PC-3 (cell line): ENCODE measurements around the gene KIR2DL4. TPM values are rescaled to one million over a fixed set of nuclear protein-coding genes. Genes with fewer than 3 reads are reported as not detected.
"Not testable (repeated sequence)": the region's sequence is repeated elsewhere in the genome, so short reads cannot be mapped to it uniquely, and the experiment has no call there.

ENCODE experiments used
- ATAC-seq: fragments of 200-7000 bp; cut with Tn5 transposase; 2 replicates; pipeline ENCODE4 v1.9.1; 2020; ENCODE audit warnings: mild to moderate bottlenecking, moderate library complexity
- BruUV-seq: library from RNA; stranded (reverse); fragments of 400-500 nt; replicated peaks from 2 replicates; lab custom pipeline; 2021; lab: Mats Ljungman, UMichigan
- CTCF ChIA-PET: fragments of 300-600 bp; sonication (Branson Sonifier 250); formaldehyde crosslinking; loops from one replicate; lab custom pipeline; 2022; ENCODE audit warnings: antibody characterized with exemption; lab: Charles Lee
- POLR2A ChIA-PET: fragments of 300-600 bp; sonication (Branson Sonifier 250); formaldehyde crosslinking; loops from one replicate; lab custom pipeline; 2022; ENCODE audit warnings: antibody characterized with exemption; ENCODE audit not compliant: unreplicated experiment; lab: Charles Lee
- DNase-seq: peaks from one replicate; pipeline ENCODE4 v3.0.0-alpha.2; 2015
- H2AFZ ChIP-seq: fragments of 300-600 bp; sonication (generic); 2 replicates; pipeline ENCODE4 v1.6.0; 2016; ENCODE audit warnings: antibody characterized with exemption, low read length
- H3F3A ChIP-seq: fragments of 300-600 bp; sonication (generic); one replicate; pipeline ENCODE4 v1.6.0; 2017; ENCODE audit warnings: antibody characterized with exemption, low read length, control low read depth, mild to moderate bottlenecking; ENCODE audit not compliant: unreplicated experiment
- H3K27ac ChIP-seq: fragments of 300-600 bp; sonication (generic); 2 replicates; pipeline ENCODE4 v1.5.1; 2016; ENCODE audit warnings: mild to moderate bottlenecking, low read length
- H3K27me3 ChIP-seq: fragments of 300-600 bp; sonication (generic); 2 replicates; pipeline ENCODE4 v1.6.1; 2016; ENCODE audit warnings: low read length, mixed read lengths
- H3K36me3 ChIP-seq: fragments of 300-600 bp; sonication (generic); 2 replicates; pipeline ENCODE4 v1.6.1; 2016; ENCODE audit warnings: low read depth, mixed run types, low read length, mixed read lengths
- H3K4me1 ChIP-seq: fragments of 300-600 bp; sonication (generic); 2 replicates; pipeline ENCODE4 v1.5.1; 2016; ENCODE audit warnings: low read length; ENCODE audit not compliant: insufficient read depth
- H3K4me2 ChIP-seq: fragments of 300-600 bp; sonication (generic); 2 replicates; pipeline ENCODE4 v1.6.0; 2016; ENCODE audit warnings: low read length
- H3K4me3 ChIP-seq: fragments of 300-600 bp; sonication (generic); 2 replicates; pipeline ENCODE4 v1.5.1; 2016; ENCODE audit warnings: mild to moderate bottlenecking, low read length, mixed read lengths
- H3K79me2 ChIP-seq: fragments of 300-600 bp; sonication (generic); 2 replicates; pipeline ENCODE4 v1.6.1; 2017; ENCODE audit warnings: low read length, mixed read lengths
- H3K9ac ChIP-seq: fragments of 300-600 bp; sonication (generic); 2 replicates; pipeline ENCODE4 v1.6.0; 2016; ENCODE audit warnings: mild to moderate bottlenecking, low read length
- H3K9me2 ChIP-seq: fragments of 300-600 bp; sonication (generic); replicated peaks from 2 replicates; pipeline ENCODE4 v1.6.1; 2016; ENCODE audit warnings: mixed run types, low read length, mixed read lengths
- H3K9me3 ChIP-seq: fragments of 300-600 bp; sonication (generic); 2 replicates; pipeline ENCODE4 v1.6.1; 2016; ENCODE audit warnings: low read length, mixed read lengths
- H4K20me1 ChIP-seq: fragments of 300-600 bp; sonication (generic); 2 replicates; pipeline ENCODE4 v1.6.1; 2016; ENCODE audit warnings: low read length, mixed read lengths
- intact Hi-C: fragments of 100-400 bp; cut with micrococcal nuclease; formaldehyde crosslinking; loops from 2 replicates; pipeline ENCODE4 v1.9.0; 2023
- total RNA-seq: library from RNA; depleted of rRNA; stranded (reverse); fragments of >200 nt; gene quantifications from 2 replicates; pipeline ENCODE4 v1.2.3, GENCODE V29; 2014

The KIR2DL4 gene
- total RNA-seq, 1 experiment from 2014 or later = not detected

DNA sequence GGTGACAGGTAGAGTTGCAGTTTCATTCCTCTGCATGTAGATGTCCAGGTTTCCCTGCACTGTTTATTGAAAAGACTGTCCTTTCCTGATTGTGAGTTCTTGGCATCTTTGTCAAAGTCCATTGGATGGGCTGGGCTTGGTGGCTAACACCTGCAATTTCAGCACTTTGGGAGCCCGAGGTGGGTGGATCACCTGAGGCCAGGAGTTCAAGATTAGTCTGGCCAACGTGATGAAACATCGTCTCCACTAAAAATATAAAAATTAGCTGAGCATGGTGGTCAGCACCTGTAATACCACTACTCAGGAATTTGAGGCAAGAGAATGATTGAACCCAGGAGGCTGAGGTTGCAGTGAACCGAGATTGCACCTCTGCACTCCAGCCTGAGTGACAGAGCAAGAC is 25.6 kb upstream of the KIR2DL4 start:
- DNase-seq, ATAC-seq, H3K9me3 ChIP-seq, H3K4me3 ChIP-seq, H3K4me2 ChIP-seq, H3K79me2 ChIP-seq, intact Hi-C loops, H2AFZ ChIP-seq, BruUV-seq, H3K27ac ChIP-seq, H3K9ac ChIP-seq, H3K9me2 ChIP-seq, POLR2A ChIA-PET, H4K20me1 ChIP-seq, CTCF ChIA-PET, H3K4me1 ChIP-seq, H3F3A ChIP-seq, H3K36me3 ChIP-seq: not testable (repeated sequence)
- H3K27me3 ChIP-seq = peaks cover 49% of the 10 kb centered on the region

DNA sequence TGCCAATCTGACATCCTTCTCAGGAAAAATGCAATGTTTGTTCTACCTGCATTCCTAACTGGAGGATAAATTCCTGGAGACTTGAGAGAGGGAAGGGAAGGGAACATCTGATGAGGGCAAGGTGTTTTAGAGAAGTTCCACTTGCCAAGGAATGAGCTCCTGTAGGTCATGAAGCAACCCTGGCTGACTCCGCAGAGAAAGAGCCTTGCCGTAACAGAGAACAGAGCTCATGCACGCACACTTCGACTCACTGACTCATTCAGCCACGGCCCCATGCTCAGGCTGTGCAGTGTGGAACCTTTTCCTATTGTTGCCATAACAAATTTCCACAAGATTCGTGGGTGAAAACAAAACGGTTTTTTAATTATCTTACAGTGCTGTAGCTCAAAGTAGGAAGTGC is 24.5 kb upstream of the KIR2DL4 start:
- H3K4me2 ChIP-seq, BruUV-seq, H3K27ac ChIP-seq, H3K9ac ChIP-seq, H3K9me3 ChIP-seq, POLR2A ChIA-PET, CTCF ChIA-PET, H3K9me2 ChIP-seq, ATAC-seq, H3K36me3 ChIP-seq, H3K4me3 ChIP-seq, H3K4me1 ChIP-seq, H4K20me1 ChIP-seq, DNase-seq, intact Hi-C loops, H3F3A ChIP-seq, H3K79me2 ChIP-seq, H2AFZ ChIP-seq: not testable (repeated sequence)
- H3K27me3 ChIP-seq = peaks cover 49% of the 10 kb centered on the region

DNA sequence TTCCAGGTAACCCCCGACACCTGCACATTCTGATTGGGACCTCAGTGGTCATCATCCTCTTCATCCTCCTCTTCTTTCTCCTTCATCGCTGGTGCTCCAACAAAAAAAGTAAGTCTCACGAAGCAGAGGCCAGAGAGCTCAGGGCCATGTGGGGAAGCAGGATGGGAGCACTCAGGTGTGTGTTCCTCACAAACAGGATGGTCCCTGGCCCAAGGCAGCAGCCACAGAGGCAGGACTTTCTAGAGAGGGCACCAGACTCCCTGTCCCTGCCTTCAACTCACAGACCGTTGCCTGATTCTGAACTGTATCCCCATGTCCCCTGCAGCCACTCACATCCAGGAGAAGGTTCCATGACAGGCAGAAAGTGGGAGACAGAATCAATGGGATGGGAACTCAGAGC is 20.5 kb upstream of the KIR2DL4 start:
- H3K79me2 ChIP-seq = not testable (repeated sequence)

DNA sequence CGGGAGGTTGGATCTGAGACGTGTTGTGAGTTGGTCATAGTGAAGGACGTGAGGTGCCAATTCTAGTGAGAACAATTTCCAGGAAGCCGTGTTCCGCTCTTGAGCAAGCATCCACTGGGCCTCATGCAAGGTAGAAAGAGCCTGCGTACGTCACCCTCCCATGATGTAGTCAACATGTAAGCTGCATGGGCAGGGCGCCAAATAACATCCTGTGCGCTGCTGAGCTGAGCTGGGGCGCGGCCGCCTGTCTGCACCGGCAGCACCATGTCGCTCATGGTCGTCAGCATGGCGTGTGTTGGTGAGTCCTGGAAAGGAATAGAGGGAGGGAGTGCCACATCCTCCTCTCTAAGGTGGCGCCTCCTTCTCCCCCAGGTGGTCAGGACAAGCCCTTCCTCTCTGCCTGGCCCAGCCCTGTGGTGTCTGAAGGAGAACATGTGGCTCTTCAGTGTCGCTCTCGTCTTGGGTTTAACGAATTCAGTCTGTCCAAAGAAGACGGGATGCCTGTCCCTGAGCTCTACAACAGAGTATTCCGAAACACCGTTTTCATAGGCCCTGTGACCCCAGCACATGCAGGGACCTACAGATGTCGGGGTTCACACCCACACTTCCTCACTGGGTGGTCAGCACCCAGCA is 17.2 kb upstream of the KIR2DL4 start:
- CTCF ChIA-PET, H3K9ac ChIP-seq, intact Hi-C loops, H3K9me3 ChIP-seq, H4K20me1 ChIP-seq, H3K36me3 ChIP-seq, H3K9me2 ChIP-seq, H3K79me2 ChIP-seq, ATAC-seq, H3K4me2 ChIP-seq, POLR2A ChIA-PET, BruUV-seq, H2AFZ ChIP-seq, DNase-seq, H3K4me1 ChIP-seq, H3F3A ChIP-seq, H3K4me3 ChIP-seq, H3K27ac ChIP-seq: not testable (repeated sequence)
- peaks cover 36% of the 10 kb centered on the region for H3K27me3 ChIP-seq

More for the DNA sequence above, 20.5 kb upstream of the KIR2DL4 start:
- BruUV-seq, H3K36me3 ChIP-seq, H3K4me3 ChIP-seq, H3K9ac ChIP-seq, H3K9me2 ChIP-seq, H4K20me1 ChIP-seq, intact Hi-C loops, POLR2A ChIA-PET, CTCF ChIA-PET, H3K9me3 ChIP-seq, ATAC-seq, H3F3A ChIP-seq, H3K27ac ChIP-seq, H3K4me1 ChIP-seq, H3K4me2 ChIP-seq, DNase-seq, H2AFZ ChIP-seq: not testable (repeated sequence)
- peaks cover 47% of the 10 kb centered on the region for H3K27me3 ChIP-seq

DNA sequence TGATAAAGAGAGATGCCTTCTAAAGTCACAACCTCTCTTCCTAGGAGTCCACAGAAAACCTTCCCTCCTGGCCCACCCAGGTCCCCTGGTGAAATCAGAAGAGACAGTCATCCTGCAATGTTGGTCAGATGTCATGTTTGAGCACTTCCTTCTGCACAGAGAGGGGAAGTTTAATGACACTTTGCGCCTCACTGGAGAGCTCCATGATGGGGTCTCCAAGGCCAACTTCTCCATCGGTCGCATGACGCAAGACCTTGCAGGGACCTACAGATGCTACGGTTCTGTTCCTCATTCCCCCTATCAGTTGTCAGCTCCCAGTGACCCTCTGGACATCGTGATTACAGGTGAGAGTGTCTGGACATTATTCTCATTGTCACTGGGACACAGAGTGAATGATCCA is 15.3 kb upstream of the KIR2DL4 start:
- H3K27ac ChIP-seq, ATAC-seq, POLR2A ChIA-PET: not testable (repeated sequence)

More for the DNA sequence above, 15.3 kb upstream of the KIR2DL4 start:
- BruUV-seq, H3K4me2 ChIP-seq, H2AFZ ChIP-seq, CTCF ChIA-PET, intact Hi-C loops, H3K36me3 ChIP-seq, H3F3A ChIP-seq, H3K4me3 ChIP-seq, H3K9me3 ChIP-seq, H3K4me1 ChIP-seq, H3K9me2 ChIP-seq, H3K9ac ChIP-seq, DNase-seq, H4K20me1 ChIP-seq, H3K79me2 ChIP-seq: not testable (repeated sequence)
- H3K27me3 ChIP-seq = peaks cover 26% of the 10 kb centered on the region
